ENCODE results near the gene HORMAD2. TPM values are rescaled to one million over a fixed set of nuclear protein-coding genes. Genes with fewer than 3 reads are reported as not detected.
"Not testable (repeated sequence)": the region's sequence is repeated elsewhere in the genome, so short reads cannot be mapped to it uniquely, and the experiment has no call there.

Gene HORMAD2
- total RNA-seq, 1 donor from 2014 or later, result not detected

- TF ChIP-seq CTCF (IDR thresholded peaks at IDR 0.05; ENCODE audit: unreplicated experiment), result no peak
- Mint-ChIP-seq H3K27me3 (ENCODE audit: low read depth) (peaks cover 3% of the 10 kb centered on the region), H3K4me1 (peaks cover 22% of the 10 kb centered on the region), H3K9me3 (peaks cover 6% of the 10 kb centered on the region), H3K36me3 (no peaks in the 10 kb centered on the region), H3K4me3 (no peak overlapping the region), H3K27ac (no peak overlapping the region)
- DNase-seq (ENCODE audit: low spot score in 2 of 2, unreplicated experiment in 2 of 2), result no peak
Measured at GRCh38 chr22:30080805-30081204, 541 bp downstream of the HORMAD2 start.

GRCh38 chr22:30086496-30086895 lies 6.2 kb downstream of the HORMAD2 start:
- H3K4me1 Mint-ChIP-seq, result no peaks in the 10 kb centered on the region
- peaks cover 6% of the 10 kb centered on the region for H3K9me3 Mint-ChIP-seq
- H3K36me3 Mint-ChIP-seq, result no peaks in the 10 kb centered on the region
- no peak overlapping the region for H3K27ac Mint-ChIP-seq
- TF ChIP-seq CTCF (IDR thresholded peaks at IDR 0.05; ENCODE audit: unreplicated experiment), result no peak
- peaks cover 4% of the 10 kb centered on the region for H3K27me3 Mint-ChIP-seq (ENCODE audit: low read depth)
- H3K4me3 Mint-ChIP-seq, result no peak overlapping the region
- DNase-seq (ENCODE audit: low spot score in 2 of 2, unreplicated experiment in 2 of 2), result no peak

GRCh38 chr22:30087037-30087436 lies 6.8 kb downstream of the HORMAD2 start:
- H3K36me3 Mint-ChIP-seq; H3K9me3 Mint-ChIP-seq; DNase-seq (ENCODE audit: low spot score in 2 of 2, unreplicated experiment in 2 of 2); H3K4me3 Mint-ChIP-seq; H3K4me1 Mint-ChIP-seq; H3K27ac Mint-ChIP-seq; H3K27me3 Mint-ChIP-seq (ENCODE audit: low read depth): not testable (repeated sequence)

- Mint-ChIP-seq H3K27ac (no peak overlapping the region), H3K4me1 (no peaks in the 10 kb centered on the region)
Measured at GRCh38 chr22:30087611-30088010, 7.3 kb downstream of the HORMAD2 start.

GRCh38 chr22:30088468-30088867 lies 8.2 kb downstream of the HORMAD2 start:
- no peak overlapping the region for H3K27ac Mint-ChIP-seq
- H3K4me3 Mint-ChIP-seq, result no peak overlapping the region
- no peak for TF ChIP-seq CTCF (IDR thresholded peaks at IDR 0.05; ENCODE audit: unreplicated experiment)
- H3K36me3 Mint-ChIP-seq, result no peaks in the 10 kb centered on the region
- peaks cover 13% of the 10 kb centered on the region for H3K9me3 Mint-ChIP-seq
- DNase-seq (ENCODE audit: low spot score in 2 of 2, unreplicated experiment in 2 of 2), result no peak
- no peaks in the 10 kb centered on the region for H3K4me1 Mint-ChIP-seq
- H3K27me3 Mint-ChIP-seq (ENCODE audit: low read depth), result peaks cover 4% of the 10 kb centered on the region

More at GRCh38 chr22:30087611-30088010, 7.3 kb downstream of the HORMAD2 start:
- Mint-ChIP-seq H3K4me3 (no peak overlapping the region), H3K27me3 (ENCODE audit: low read depth) (peaks cover 4% of the 10 kb centered on the region), H3K9me3 (peaks cover 7% of the 10 kb centered on the region), H3K36me3 (no peaks in the 10 kb centered on the region)
- no peak for TF ChIP-seq CTCF (IDR thresholded peaks at IDR 0.05; ENCODE audit: unreplicated experiment)
- no peak for DNase-seq (ENCODE audit: low spot score in 2 of 2, unreplicated experiment in 2 of 2)

- TF ChIP-seq CTCF (IDR thresholded peaks at IDR 0.05; ENCODE audit: unreplicated experiment), result no peak
- no peak overlapping the region for H3K27ac Mint-ChIP-seq
- no peaks in the 10 kb centered on the region for H3K4me1 Mint-ChIP-seq
- no peak overlapping the region for H3K4me3 Mint-ChIP-seq
- DNase-seq (ENCODE audit: low spot score in 2 of 2, unreplicated experiment in 2 of 2), result no peak
- peaks cover 4% of the 10 kb centered on the region for H3K27me3 Mint-ChIP-seq (ENCODE audit: low read depth)
- H3K9me3 Mint-ChIP-seq, result peaks cover 14% of the 10 kb centered on the region
- H3K36me3 Mint-ChIP-seq, result no peaks in the 10 kb centered on the region
Measured at GRCh38 chr22:30089655-30089974, 9.4 kb downstream of the HORMAD2 start.
